ENCODE measurements around the gene COL5A1.

- TF ChIP-seq EZH2 (IDR thresholded peaks at IDR 0.05) (no peak), POLR2AphosphoS5 (IDR thresholded peaks at IDR 0.05; ENCODE audit: borderline replicate concordance, low read depth, low read length) (no peak)
Measured at GRCh38 chr9:134692573-134692860, 50.9 kb downstream of the COL5A1 start.

All from SK-N-MC (cell line).